Right atrium auricular region (tissue), 2 donors: ENCODE data around the gene MGMT. TPM values are rescaled to one million over a fixed set of nuclear protein-coding genes. Genes with fewer than 3 reads are reported as not detected.

Experiments
- DNase-seq: peaks from one replicate; pipeline ENCODE4 v3.0.0-alpha.2; 2019; ENCODE audit warnings: low spot score
- H3K27ac ChIP-seq, 2 donors: fragments of 200-600 bp; sonication (generic); 1 replicate in 1 of 2; 2 replicates in 1 of 2; pipeline ENCODE4 v1.5.1; 2016 to 2019
- H3K27me3 ChIP-seq, 2 donors: fragments of 200-600 bp; sonication (generic); one replicate each; pipeline versions ENCODE4 v1.5.1 to v1.6.0; 2017 to 2019
- H3K36me3 ChIP-seq: fragments of 200-600 bp; sonication (generic); one replicate; pipeline ENCODE4 v1.5.1; 2016
- H3K4me1 ChIP-seq, 2 donors: fragments of 200-600 bp; sonication (generic); one replicate each; pipeline versions ENCODE4 v1.5.1 to v1.6.0; 2017 to 2019
- H3K4me3 ChIP-seq, 2 donors: fragments of 200-600 bp; sonication (generic); 1 replicate in 1 of 2; 2 replicates in 1 of 2; pipeline ENCODE4 v1.5.1; 2017 to 2019; ENCODE audit warnings: mild to moderate bottlenecking in 1 of 2, moderate library complexity in 1 of 2
- H3K9me3 ChIP-seq, 2 donors: fragments of 200-600 bp; sonication (generic); one replicate each; pipeline ENCODE4 v1.5.1; 2019
- CTCF ChIP-seq, 2 donors: fragments of 200-600 bp; sonication (generic); IDR thresholded peaks; one replicate each; pipeline ENCODE4 v1.5.1; 2019; ENCODE audit warnings: antibody characterized with exemption in 2 of 2
- total RNA-seq, 2 donors: library from RNA; depleted of rRNA; stranded (reverse); fragments of >200 nt; gene quantifications; one replicate each; pipeline ENCODE4 v1.1.0, GENCODE V29; 2016

The MGMT gene
- total RNA-seq, 2 donors from 2014 or later = 18.2 to 19.2 TPM

- no peak for TF ChIP-seq CTCF (IDR thresholded peaks at IDR 0.05)
- no peaks in the 10 kb centered on the region for H3K9me3 ChIP-seq
- no peaks in the 10 kb centered on the region for H3K36me3 ChIP-seq
- H3K27me3 ChIP-seq = no peaks in the 10 kb centered on the region
- no peak overlapping the region for H3K27ac ChIP-seq
- no peak overlapping the region for H3K4me3 ChIP-seq
- H3K4me1 ChIP-seq = no peaks in the 10 kb centered on the region
- no peak for DNase-seq
Observed at GRCh38 chr10:129785536-129785981, 318.5 kb downstream of the MGMT start.

DNA sequence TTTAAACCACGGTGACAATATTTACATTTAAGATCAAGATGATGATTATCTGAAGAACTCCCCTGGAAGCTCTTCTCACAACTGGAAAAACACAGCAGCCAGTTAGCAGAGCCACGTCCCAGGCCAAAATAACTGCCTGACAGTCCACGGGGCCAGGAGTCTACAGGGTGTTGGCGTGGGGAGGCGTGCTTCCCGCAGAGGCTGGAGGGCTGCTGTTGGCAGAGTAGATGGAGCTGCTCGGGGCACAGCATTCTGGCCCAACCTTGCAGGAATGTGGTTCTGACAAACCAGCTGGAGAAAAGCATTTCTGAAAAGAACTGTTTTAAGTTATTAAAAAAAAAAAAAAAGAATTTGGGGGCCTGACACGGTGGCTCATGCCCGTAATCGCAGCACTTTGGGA lies 319.2 kb downstream of the MGMT start:
- Histone ChIP-seq H3K4me3 (no peak overlapping the region), H3K27ac (no peak overlapping the region), H3K27me3 (no peaks in the 10 kb centered on the region), H3K4me1 (no peaks in the 10 kb centered on the region), H3K9me3 (no peaks in the 10 kb centered on the region), H3K36me3 (no peaks in the 10 kb centered on the region)
- DNase-seq = no peak
- no peak for TF ChIP-seq CTCF (IDR thresholded peaks at IDR 0.05)

GRCh38 chr10:129787557-129787956 lies 320.5 kb downstream of the MGMT start:
- no peaks in the 10 kb centered on the region for H3K36me3 ChIP-seq
- H3K27ac ChIP-seq = no peak overlapping the region

GRCh38 chr10:129788215-129788614 lies 321.2 kb downstream of the MGMT start:
- no peak for DNase-seq
- Histone ChIP-seq H3K4me1 (no peaks in the 10 kb centered on the region), H3K27me3 (no peaks in the 10 kb centered on the region), H3K4me3 (no peak overlapping the region), H3K36me3 (no peaks in the 10 kb centered on the region), H3K9me3 (no peaks in the 10 kb centered on the region), H3K27ac (no peak overlapping the region)
- TF ChIP-seq CTCF (IDR thresholded peaks at IDR 0.05) = no peak

More at GRCh38 chr10:129787557-129787956, 320.5 kb downstream of the MGMT start:
- TF ChIP-seq CTCF (IDR thresholded peaks at IDR 0.05) = no peak
- H3K4me1 ChIP-seq = no peaks in the 10 kb centered on the region
- H3K27me3 ChIP-seq = no peaks in the 10 kb centered on the region
- H3K9me3 ChIP-seq = no peaks in the 10 kb centered on the region
- no peak for DNase-seq
- H3K4me3 ChIP-seq = no peak overlapping the region

DNA sequence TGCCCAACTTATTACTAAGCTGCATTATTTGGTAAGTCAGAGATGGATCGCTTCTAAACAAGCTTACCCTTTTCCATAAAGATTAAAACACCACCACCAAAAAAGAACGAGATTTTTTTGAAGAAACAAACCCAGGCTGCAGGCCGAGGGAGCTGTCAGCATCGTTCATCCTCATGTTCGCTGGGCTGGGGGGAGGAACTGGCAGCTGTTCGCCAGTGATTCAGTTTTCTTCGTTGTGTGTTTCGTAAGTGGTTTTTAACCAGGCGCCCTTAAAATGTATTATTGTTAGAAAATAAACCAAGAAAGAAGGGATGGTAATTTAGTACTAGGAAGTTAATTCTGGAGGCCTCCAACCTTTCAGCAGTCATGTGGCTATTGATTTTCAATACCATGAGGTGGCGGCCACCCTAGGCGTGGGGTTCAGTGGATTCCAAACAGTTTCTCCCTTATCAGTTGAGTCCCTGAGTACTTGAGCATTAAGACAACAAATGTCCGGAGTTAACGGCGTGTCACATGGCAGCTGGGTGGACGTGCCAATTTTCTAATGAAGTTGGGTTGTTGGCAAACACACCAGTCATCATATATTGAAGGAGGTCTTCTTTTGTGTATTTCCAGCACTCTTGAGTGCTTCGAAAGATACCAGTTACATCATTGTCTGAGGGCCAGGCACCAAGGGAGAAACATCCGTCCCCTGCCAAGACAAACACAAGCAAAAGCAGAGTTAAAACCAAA lies 323.8 kb downstream of the MGMT start:
- no peak overlapping the region for H3K27ac ChIP-seq
- no peaks in the 10 kb centered on the region for H3K9me3 ChIP-seq
- no peak for TF ChIP-seq CTCF (IDR thresholded peaks at IDR 0.05)
- no peaks in the 10 kb centered on the region for H3K4me1 ChIP-seq
- no peaks in the 10 kb centered on the region for H3K27me3 ChIP-seq
- no peak for DNase-seq
- H3K4me3 ChIP-seq = no peak overlapping the region
- no peaks in the 10 kb centered on the region for H3K36me3 ChIP-seq

DNA sequence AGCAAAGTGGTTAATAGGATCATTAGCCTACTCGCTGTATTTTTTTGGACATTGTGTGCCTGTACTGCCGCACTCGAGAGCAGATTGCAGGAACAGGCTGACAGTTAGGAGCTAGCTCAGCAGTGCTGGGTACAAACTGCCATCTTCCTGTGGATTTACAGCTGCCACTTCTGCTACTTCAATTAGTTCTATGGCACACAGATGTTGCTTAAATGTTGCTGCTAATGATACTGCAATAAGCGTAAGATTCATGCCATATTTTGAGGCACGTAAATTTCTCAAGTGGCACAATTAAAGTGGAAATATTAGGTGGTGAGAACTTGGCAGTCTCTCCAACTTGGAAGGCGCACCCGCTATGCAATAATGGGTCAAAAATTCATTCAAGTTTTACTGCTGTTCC lies 325.1 kb downstream of the MGMT start:
- no peak for DNase-seq
- TF ChIP-seq CTCF (IDR thresholded peaks at IDR 0.05) = no peak
- H3K9me3 ChIP-seq = no peaks in the 10 kb centered on the region
- H3K27me3 ChIP-seq = no peaks in the 10 kb centered on the region
- H3K4me1 ChIP-seq = no peaks in the 10 kb centered on the region
- H3K27ac ChIP-seq = no peak overlapping the region
- no peaks in the 10 kb centered on the region for H3K36me3 ChIP-seq
- H3K4me3 ChIP-seq = no peak overlapping the region
